NCI-H2227 (cell line): ENCODE data around the gene SNRNP40.
"Not testable (repeated sequence)": the region's sequence is repeated elsewhere in the genome, so short reads cannot be mapped to it uniquely, and the experiment has no call there.

Source experiments
- DNase-seq: peaks from one replicate; lab custom pipeline; 2025; ENCODE audit not compliant: unreplicated experiment; lab: John Stamatoyannopoulos, UW

Gene SNRNP40

DNA sequence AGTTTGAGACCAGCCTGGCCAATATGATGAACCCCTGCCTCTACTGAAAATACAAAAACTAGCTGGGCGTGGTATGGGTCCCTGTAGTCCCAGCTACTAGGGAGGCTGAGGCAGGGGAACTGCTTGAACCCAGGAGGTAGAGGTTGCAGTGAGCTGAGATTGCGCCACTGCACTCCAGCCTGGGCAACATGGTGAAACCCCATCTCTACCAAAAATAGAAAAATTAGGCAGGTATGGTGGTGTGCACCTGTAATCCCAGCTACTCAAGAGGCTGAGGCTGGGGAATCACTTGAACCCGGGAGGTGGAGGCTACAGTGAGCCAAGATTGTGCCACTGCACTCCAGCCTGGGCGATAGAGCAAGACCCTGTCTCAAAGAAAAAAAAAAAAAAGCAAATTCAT, 8.8 kb downstream of the SNRNP40 start:
- not testable (repeated sequence) for DNase-seq

DNA sequence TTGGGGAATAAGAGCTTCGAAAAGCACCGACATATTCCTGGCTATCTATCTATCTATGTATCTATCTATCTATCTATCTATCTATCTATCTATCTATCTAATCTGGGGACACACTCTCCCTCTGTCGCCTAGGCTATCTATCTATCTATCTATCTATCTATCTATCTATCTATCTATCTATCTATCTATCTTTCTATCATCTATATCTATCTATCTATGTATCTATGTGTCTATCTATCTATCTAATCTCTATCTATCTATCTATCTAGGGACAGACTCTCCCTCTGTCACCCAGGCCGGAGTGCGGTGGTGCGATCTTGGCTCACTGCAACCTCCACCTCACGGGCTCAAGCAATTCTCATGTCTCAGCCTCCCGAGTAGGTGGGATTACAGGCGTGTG, 14.2 kb downstream of the SNRNP40 start:
- not testable (repeated sequence) for DNase-seq

DNA sequence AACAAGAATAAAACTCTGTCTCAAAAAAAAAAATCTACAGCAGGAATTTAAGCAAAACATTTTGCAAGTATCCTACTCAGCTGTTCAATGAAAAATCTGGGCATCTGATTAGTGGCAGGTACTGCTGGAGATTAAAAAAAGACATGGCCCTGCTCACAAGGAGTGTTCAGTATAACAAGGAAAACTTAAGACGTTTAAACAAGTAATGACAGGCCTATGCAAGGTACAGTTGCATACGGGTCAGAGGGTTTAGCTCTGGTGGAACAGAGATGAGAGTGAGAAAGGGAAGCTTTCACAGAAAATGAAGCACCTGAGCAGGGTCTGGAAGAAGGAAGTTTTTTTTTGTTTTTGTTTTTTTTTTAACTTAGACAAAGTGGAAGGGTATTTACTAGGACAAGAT, 23.0 kb downstream of the SNRNP40 start:
- no peak for DNase-seq

DNA sequence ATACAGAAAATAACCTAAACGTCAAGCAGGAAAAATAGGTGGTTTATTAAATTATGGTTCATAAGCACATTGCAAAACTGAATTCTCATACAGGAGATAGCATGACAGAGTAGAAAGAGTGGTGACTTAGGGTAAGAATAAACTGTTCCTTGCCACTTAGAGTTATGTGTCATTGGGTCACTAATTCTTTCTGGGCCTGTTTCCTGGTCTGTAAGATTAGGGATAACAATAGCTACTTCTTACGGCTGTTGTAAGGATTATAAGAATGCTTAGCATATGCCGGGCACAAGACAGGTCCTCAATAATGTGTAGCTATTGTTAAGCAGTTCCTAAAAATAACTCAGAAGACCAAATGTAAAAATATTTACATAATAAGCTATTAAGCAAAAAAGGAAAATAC, 24.2 kb downstream of the SNRNP40 start:
- DNase-seq, result no peak

DNA sequence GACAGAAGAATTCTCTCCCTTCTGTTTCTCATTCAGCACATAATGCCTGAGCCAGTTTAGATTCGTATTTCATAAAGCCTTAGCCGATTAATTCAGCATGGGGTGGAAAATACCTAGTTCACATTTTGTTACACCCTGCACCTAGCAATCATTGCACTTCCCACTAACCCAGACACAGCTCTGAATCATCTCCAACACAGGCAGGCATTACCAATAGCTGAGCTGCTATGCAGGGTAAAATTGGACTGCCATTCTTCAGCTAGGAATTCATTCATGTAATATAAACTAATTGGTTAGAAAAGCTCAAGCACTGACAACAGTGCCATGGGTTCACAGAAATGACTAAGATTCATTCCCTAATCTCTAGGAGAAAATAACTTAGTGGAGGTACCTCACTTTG, 30.0 kb downstream of the SNRNP40 start:
- no peak for DNase-seq

DNA sequence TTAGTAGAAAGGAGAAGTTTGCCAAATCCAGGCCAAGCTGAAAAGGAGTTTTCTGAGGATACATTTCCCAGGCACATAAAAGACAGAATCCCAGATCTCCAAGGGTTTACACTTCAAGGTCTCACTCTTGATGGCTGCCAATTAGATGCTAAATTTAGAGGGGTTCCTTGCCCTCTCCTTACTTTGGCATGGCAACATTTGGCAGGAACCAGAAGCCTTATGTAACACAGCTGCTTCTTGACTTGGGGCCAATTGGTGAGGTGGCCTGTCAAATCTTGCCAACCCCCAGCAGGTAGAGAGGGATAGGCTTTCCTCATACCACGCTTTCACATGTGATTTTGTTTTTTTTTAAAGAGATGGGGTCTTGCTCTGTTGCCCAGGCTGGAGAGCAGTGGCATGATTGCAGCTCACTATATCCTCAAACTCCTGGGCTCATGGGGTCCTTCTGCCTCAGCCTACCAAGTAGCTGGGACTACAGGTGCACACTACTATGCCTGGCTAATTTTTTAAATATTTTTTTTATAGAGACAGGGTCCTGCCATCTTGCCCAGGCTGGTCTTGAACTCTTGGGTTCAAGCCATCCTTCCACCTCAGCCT, 31.7 kb downstream of the SNRNP40 start:
- no peak for DNase-seq

DNA sequence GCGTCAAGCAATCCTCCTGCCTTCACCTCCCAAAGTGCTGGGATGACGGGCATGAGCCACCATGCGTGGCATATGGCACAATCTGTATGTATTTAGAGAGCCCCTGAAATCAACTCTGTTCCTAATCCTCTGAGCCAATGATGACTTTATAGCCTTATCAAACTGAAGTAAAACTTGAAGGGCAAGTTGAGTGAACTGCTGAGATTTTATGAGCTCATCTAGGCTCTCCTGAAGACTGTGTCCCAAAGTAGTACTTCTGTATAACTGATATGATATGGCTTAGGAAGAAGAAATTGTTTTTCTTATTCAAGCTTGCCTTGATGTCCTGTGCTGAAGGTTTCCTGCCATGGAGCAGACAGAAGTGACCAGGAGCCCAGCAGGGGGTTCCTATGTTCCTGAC, 33.2 kb downstream of the SNRNP40 start:
- DNase-seq, result no peak

DNA sequence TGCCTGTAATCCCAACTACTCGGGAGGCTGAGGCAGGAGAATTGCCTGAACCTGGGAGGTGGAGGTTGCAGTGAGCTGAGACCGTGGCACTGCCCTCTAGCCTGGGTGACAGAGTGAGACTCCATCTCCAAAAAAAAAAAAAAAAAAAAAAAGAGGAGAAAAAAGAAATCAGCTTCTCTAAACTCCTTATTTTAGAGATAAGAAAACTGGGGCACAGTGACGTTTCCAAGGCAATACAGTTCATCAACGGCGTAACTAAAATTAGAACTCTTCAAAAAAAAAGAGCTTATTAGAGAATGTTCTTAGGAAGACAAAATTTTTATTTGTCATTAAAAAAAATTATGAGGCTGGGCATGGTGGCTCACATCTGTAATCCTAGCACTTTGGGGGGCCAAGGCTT, 34.2 kb downstream of the SNRNP40 start:
- not testable (repeated sequence) for DNase-seq

DNA sequence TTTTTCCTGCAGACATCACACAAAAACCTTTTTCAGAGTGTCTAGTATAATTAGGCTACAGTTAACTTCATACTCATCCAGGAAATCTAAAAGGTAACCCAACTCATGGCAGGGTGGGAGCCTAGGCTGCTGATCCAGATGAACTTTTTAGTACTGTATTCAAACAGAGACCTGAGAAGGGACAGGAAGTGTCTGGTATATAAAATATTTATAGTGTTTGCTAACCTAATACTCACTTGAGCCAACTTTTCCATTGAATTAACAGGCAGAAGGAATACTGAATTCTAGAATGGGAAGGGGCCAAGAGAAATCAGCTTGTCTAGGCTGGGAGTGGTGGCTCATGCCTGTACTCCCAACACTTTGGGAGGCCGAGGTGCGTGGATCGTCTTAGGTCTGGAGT, 34.7 kb downstream of the SNRNP40 start:
- DNase-seq, result no peak

DNA sequence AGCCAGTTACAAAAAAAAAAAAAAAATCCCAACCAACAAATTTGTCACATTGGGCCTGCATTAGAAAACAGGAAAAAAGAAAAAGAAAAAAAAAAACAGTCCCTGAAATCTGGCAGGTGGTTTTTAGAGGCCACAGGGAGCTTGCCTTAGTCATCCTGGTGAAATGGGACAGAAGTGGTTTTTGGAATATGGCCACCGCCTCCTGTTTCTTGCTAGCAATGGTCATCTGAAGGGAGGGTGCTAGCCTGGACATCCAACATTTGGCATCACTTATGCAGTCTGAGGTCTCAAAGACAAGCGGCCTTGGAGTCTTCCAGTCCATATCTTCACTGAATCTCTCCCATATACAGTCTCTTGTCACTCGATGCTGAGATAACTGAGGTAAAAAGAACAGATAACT, 36.8 kb downstream of the SNRNP40 start:
- DNase-seq, result no peak

DNA sequence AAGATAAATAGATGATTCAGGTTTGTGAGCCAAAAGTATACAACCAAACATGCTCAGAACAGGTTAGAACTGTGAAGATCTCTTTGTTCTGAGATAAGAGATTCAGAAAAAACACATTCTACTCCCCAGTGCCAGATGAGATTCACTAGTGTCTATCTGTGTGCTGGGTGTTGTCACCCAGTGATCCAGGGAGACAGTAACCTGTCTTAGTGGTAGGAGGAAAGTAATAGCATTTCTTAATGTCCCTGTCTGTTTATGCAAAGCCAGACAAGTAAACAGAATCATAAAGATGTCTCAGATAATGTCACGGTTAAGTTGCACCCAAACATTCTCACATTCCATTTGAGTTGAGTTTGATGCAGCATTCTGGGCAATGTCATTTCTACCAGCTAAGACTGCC, 38.0 kb downstream of the SNRNP40 start:
- DNase-seq, result no peak

DNA sequence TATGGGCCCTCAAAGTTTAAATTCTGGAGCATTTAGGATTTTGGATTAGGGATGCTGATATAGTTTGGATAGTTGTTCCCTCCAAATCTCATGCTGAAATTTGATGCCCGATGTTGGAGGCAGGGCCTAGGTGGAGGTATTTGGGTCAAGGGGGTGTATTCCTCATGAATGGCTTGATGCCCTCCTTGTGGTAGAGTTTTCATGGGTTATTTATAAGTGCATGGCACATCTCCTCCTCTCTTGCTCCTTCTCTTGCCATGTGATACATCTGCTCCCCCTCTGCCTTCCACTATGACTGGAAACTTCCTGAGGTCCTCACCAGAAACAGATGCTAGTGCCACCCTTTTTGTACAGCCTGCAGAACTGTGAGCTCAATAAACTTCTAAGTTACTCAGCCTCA, 39.4 kb downstream of the SNRNP40 start:
- DNase-seq, result no peak

DNA sequence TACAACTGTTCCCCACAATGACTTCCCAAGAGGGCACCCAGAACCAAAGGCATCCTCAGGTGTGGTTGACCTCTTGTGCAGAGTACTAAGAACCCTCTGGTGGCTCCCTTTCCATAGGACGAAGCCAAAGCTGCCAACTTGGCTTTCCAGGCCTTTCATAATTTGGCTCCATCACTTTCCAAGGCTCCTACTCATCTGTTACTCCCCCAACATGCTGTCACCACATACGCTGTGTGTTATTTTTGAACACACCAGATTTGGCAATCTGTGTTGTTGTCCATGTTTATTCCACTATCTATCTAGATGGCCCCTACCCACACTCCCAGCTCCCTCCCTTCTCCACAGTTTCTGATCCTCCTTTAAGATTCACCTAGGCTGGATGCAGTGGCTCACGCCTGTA, 46.7 kb downstream of the SNRNP40 start:
- no peak for DNase-seq

DNA sequence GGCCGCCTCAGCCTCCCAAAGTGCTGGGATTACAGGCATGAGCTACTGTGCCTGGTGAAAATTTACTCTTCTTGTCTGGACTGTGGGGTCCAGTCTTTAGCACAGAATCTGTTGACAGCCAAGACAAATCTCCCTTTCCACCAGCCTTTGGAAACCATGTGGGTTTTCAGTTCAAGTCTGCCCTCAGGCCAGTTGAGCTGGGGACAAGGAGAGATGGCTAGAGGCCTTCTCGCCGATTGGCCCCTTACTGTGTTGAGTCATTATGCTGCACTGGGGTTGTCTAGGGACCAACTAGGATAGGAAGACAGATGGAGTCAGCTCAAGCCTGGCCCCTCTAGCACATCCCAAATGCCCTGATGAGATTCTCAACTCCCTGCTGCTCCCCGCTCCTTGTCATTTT, 48.3 kb downstream of the SNRNP40 start:
- DNase-seq, result no peak

DNA sequence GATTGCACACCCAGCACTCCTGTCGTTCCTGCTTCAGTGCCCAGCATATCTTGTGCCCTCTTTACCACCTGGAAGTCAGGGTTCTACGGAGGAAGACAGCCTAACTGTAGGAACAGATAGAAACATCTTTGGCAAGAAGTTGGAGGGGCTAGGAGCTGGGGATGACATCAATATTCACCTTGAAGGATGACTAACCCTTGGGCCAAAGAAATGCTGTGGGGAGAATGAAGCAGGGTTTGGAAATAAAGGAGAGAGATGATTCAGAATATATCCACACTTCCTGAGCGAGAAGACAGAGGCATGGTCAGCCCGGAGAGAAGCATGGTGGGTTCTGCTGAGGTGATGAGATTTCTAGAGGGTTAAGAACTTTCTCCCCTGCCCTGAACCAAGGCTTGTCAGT, 52.3 kb downstream of the SNRNP40 start:
- DNase-seq, result no peak

DNA sequence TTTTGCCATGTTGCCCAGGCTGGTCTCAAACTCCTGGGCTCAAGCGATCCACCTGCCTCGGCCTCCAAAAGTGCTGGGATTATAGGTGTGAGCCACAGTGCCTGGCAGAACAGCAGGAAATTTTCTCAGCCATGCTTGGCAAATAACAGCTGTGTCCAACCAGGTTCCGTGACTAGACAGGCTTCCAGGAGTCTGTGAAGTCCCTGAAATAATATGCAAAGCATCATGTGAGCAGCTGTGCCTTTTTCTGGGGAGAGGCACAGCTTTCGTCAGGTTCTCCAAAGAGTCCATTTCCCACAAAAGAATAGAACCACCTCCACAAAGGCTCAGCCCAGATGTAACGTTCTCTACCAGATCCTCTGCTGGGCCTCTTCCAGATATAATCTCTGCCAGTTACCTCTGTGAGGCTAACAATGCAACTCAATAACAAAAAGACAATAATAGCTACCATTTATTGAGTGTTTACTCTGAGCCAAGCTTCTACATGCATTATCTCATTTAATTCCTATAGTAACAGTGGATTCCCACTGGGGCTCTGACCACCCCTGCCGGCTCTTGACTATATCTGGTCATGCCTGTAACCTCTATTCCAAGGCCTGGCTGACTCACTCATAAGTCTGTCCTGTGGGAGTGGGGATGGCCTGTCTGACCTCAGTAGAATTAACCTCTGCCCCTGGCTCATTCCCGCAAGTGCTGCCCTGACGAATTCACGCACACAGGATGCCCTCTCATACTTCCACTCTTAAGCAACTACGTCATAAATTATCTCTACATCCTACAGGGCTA, 52.9 kb downstream of the SNRNP40 start:
- peak; percentile 62 for DNase-seq

DNA sequence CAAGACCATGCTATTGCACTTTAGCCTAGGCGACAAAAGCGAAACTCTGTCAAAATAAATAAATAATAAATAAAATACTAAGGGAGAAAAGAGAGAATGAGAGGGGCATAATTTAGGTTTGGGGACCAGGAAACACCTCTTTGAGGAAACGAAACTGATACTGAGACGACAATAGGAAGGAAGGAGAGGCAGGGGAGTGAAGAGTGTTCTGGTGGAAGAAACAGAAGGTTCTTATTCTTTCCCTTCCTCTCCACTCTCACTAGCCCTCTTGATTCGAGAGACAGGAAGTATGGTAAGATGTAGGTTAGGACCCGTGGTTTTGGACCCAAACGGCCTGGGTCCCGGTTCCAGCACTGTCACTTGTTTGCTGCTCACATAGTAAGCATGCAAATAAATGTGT, 55.3 kb downstream of the SNRNP40 start:
- DNase-seq, result no peak

DNA sequence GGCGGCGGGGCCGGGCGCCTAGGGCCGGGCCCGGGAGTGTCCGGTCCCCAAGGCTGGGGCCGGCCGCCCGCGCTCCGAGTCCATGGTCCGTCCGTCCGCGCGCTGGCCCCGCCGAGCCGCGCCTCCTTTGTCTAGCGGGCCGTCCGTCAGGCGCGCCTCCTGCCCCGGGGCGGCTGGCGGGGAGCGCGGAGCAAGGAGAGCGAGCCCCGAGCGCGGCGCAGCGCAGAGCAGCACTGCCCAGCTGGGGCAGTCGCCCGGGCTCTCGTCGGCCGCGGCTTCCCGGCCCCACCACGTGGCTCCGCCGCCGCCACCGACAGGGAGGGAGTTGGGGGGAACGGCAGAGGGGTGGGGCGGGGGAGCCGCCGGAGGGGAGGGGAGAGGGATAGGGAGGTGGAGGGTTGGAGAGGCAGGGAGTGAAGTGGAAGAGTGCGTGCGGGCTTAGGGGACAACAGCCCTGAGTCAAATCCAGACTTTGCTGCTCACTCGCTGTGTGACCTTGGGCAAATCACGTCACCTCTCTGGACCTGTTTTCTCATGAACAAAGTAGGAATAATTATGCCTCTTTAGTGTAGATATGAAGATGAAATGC, 56.8 kb downstream of the SNRNP40 start, which contains the start of gene NKAIN1:
TSS of gene NKAIN1 (minus strand) at position 235 of the 589 bp plus-strand sequence. CDS start 340 bp downstream, outside the sequence.
- DNase-seq, result peak; percentile 81

DNA sequence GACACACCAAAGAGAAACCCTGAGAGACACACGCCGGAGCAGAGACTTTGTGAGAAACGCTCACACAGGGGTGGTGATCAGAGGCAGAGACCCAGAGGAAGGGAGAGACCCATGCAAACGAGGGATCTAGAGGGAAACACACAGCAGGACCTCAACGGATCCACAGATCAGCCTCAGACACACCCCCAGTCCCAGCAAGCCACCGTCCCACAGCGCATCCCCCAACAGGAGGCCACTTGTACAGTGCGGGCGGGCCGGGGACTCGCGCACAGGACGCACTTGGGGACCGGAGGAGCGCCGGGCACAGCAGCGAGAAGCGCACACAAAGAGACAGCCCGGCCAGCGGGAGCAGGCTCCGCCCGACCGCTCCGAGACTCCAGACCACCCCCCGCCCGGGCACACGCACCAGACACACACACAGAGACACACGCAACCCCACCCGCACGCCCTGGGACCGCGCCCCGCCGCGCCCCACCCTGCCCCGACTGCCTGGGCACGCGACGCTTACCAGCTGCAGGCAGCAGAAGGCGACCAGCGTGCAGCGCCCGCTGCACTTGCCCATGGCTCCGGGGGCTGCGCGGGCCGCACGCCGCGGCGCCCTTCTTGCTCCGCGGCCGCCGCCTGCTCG, 57.5 kb downstream of the SNRNP40 start:
- DNase-seq, result peak; percentile 59

DNA sequence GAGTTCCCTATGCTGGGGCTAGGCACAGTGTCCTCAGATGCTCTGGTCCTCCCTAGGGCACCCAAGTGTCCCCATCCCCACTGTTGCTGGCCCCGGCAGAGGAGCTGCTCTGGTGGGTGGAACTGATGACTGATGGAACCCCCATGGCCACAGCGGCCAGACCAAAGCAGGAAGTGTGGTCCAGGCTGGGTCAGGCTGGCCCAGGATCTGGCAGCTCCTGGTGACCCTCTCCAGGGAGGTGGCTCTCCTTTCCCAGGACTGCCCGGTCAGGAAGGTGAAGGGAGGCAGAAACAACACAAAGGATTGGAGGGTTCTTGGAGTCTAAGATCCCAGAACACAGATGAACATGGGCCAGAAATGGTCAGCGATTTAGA, 58.0 kb downstream of the SNRNP40 start:
- no peak for DNase-seq

DNA sequence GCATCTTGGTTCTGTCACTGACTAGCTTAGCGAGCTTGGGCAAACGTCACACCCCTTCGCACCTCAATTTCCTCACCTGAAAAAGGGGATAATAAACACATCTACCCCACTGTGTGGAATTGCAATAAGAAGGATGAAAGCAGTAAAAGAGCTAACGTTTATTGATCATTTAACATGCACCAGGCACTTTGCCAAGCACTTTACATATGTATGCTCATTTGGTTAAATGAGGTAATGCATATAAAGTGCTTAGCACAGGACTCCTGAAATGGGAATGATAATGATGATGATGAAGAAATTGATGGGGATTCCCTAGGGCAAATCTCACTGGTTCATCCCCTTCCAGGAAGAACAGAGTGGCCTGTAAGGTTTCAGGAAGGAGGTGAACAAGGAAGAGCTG, 61.7 kb downstream of the SNRNP40 start:
- no peak for DNase-seq

DNA sequence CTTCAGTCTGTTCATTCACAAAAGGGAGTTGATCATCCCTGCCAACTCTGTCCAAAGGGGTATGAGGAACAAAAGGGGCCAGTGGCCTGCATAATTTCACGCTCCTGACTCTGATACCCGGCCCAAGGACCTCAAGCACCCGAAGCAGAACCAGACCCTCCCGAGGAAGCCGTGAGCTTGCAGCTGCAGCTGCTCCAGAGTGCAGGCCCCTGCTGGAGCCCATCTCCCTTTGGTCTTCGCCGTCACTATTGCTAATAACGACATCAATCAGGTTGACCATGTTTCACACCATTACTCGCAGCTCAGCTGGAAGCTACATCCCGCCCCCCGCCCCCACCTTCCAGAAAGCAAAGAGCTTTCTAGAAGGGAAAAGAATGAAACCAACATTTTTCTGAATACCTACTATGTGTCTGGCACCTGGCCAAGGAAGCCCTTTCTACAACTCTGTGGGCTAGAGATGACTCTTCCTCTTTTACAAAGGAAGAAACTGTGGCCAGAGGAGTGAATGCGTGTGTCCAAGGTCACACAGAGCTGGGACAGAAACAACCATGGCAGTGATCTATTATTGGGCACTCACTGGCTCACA, 62.4 kb downstream of the SNRNP40 start:
- no peak for DNase-seq
